ENCODE results near the gene HOXC10.

DNA sequence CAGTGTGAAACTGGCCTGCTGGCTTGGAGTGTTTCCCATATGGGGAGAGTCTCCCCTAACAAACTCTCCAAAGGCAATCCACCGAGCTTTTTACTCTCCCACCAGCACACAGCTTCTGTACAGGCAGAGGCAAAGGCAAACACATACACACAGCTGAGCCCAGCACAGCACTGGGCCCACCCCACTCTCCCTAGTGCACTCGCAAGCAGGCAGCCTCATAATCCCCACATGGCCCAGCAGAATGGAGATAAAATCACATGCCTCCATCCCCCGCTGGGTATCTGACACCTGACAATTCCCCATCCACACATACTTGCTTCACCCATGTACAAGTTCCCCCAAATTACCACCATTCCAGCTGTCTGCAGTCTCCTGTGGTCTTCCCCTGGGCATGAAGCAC lies 26.8 kb upstream of the HOXC10 start:
- TF ChIP-seq CTCF (IDR thresholded peaks at IDR 0.05), result no peak
- TF ChIP-seq POLR2A (IDR thresholded peaks at IDR 0.05), result no peak
